Activated CD4-positive, alpha-beta memory T cell treated with anti-CD3 and anti-CD28 coated beads for 36 hours (primary cell): Measurements from ENCODE around the gene ABHD4. TPM values are rescaled to one million over a fixed set of nuclear protein-coding genes. Genes with fewer than 3 reads are reported as not detected.
A peak's percentile ranks its signal among the peaks of the same experiment; 100 is the strongest.

Experiments used
- CTCF ChIA-PET: fragments of 350-600 bp; sonication (Branson Sonifier 250); formaldehyde crosslinking; loops from one replicate; lab custom pipeline; 2021; ENCODE audit warnings: antibody characterized with exemption, inconsistent platforms; lab: Charles Lee
- POLR2A ChIA-PET: fragments of 350-600 bp; sonication (Branson Sonifier 250); formaldehyde crosslinking; loops from one replicate; lab custom pipeline; 2021; ENCODE audit warnings: antibody characterized with exemption; lab: Charles Lee
- DNase-seq: peaks from one replicate; pipeline ENCODE4 v3.0.0-alpha.2; 2020
- H3K27ac Mint-ChIP-seq: one replicate; pipeline ENCODE4 v1.8.0; 2021; ENCODE audit warnings: mixed read lengths
- H3K27me3 Mint-ChIP-seq: one replicate; pipeline ENCODE4 v1.8.0; 2021; ENCODE audit warnings: mixed read lengths
- H3K36me3 Mint-ChIP-seq: one replicate; pipeline ENCODE4 v1.8.0; 2021; ENCODE audit warnings: mixed read lengths
- H3K4me1 Mint-ChIP-seq: one replicate; pipeline ENCODE4 v1.8.0; 2021; ENCODE audit warnings: low read depth, mixed read lengths
- H3K4me3 Mint-ChIP-seq: one replicate; pipeline ENCODE4 v1.8.0; 2021; ENCODE audit warnings: mild to moderate bottlenecking, mixed read lengths
- H3K9me3 Mint-ChIP-seq: one replicate; pipeline ENCODE4 v1.8.0; 2021; ENCODE audit warnings: mixed read lengths
- intact Hi-C: fragments of 100-400 bp; cut with micrococcal nuclease; formaldehyde crosslinking; loops from one replicate; pipeline ENCODE4 v1.15.1; 2023
- total RNA-seq, 2 experiments: library from RNA; stranded (reverse); gene quantifications; one replicate each; pipeline ENCODE4 v1.2.3, GENCODE V29; 2021

ABHD4 gene
- total RNA-seq, 2 experiments from 2014 or later: 10.0 to 13.6 TPM

- Mint-ChIP-seq H3K9me3 (peaks cover 3% of the 10 kb centered on the region), H3K4me3 (peak overlapping the region; percentile 78), H3K27me3 (peaks cover 4% of the 10 kb centered on the region), H3K27ac (peak overlapping the region; percentile 99), H3K4me1 (peaks cover 87% of the 10 kb centered on the region), H3K36me3 (peaks cover 46% of the 10 kb centered on the region)
- peak; percentile 59 for DNase-seq
- POLR2A ChIA-PET: interaction anchor here (0.7 to 12.9 kb wide), 26 partner anchors 8 to 709 kb away, joined by 3 to 268 read pairs (median 10); partner anchors contain the start of gene DAD1
- CTCF ChIA-PET: interaction anchor here (0.6 to 6.0 kb wide), 19 partner anchors 8 to 716 kb away, joined by 3 to 273 read pairs (median 9); partner anchors contain the start of gene DAD1
- intact Hi-C loops: loop anchor here (5.0 to 10.0 kb wide), 8 partner anchors 237 to 1287 kb away; partner anchors contain the start of genes CHD8 and HNRNPC
Observed at GRCh38 chr14:22554498-22555383, 43.4 kb upstream of the ABHD4 start.

- peak; percentile 87 for DNase-seq
- intact Hi-C loops: loop anchor here (1.0 to 10.0 kb wide), 19 partner anchors 18 to 1288 kb away; partner anchors contain the start of genes CHD8, DAD1, HNRNPC and LRP10
- Mint-ChIP-seq H3K36me3 (peaks cover 43% of the 10 kb centered on the region), H3K27me3 (peaks cover 4% of the 10 kb centered on the region), H3K9me3 (peaks cover 3% of the 10 kb centered on the region), H3K4me3 (peak overlapping the region; percentile 78), H3K4me1 (peaks cover 87% of the 10 kb centered on the region), H3K27ac (peak overlapping the region; percentile 99)
- ChIA-PET CTCF (interaction anchor here (0.6 to 6.0 kb wide), 54 partner anchors 9 to 915 kb away, joined by 3 to 273 read pairs (median 5); partner anchors contain the start of genes AJUBA, DAD1, LRP10 and OXA1L), POLR2A (interaction anchor here (0.6 to 12.9 kb wide), 40 partner anchors 9 to 807 kb away, joined by 3 to 268 read pairs (median 6); partner anchors contain the start of genes DAD1 and LRP10)
Observed at GRCh38 chr14:22555384-22556011, 42.6 kb upstream of the ABHD4 start.

- ChIA-PET CTCF (interaction anchor here (0.6 to 6.0 kb wide), 67 partner anchors 10 to 916 kb away, joined by 3 to 273 read pairs (median 5); partner anchors contain the start of genes AJUBA, DAD1, LRP10 and OXA1L), POLR2A (interaction anchor here (0.6 to 12.9 kb wide), 43 partner anchors 9 to 807 kb away, joined by 3 to 268 read pairs (median 6); partner anchors contain the start of genes DAD1, LRP10 and OXA1L)
- H3K4me1 Mint-ChIP-seq: peaks cover 87% of the 10 kb centered on the region
- peak overlapping the region; percentile 78 for H3K4me3 Mint-ChIP-seq
- H3K9me3 Mint-ChIP-seq: peaks cover 3% of the 10 kb centered on the region
- H3K27me3 Mint-ChIP-seq: peaks cover 4% of the 10 kb centered on the region
- peak overlapping the region; percentile 99 for H3K27ac Mint-ChIP-seq
- H3K36me3 Mint-ChIP-seq: peaks cover 34% of the 10 kb centered on the region
- DNase-seq: peak; percentile 99
- intact Hi-C loops: loop anchor here (1.0 to 10.0 kb wide), 19 partner anchors 19 to 1289 kb away; partner anchors contain the start of genes CHD8, DAD1, HNRNPC and LRP10
Observed at GRCh38 chr14:22556021-22556989, 41.8 kb upstream of the ABHD4 start.

- POLR2A ChIA-PET: interaction anchor here (0.6 to 12.9 kb wide), 28 partner anchors 9 to 808 kb away, joined by 3 to 268 read pairs (median 7); partner anchors contain the start of genes DAD1, LRP10 and OXA1L
- H3K4me1 Mint-ChIP-seq: peaks cover 87% of the 10 kb centered on the region
- peak; percentile 94 for DNase-seq
- H3K27me3 Mint-ChIP-seq: peaks cover 4% of the 10 kb centered on the region
- intact Hi-C loops: loop anchor here (1.0 to 10.0 kb wide), 23 partner anchors 13 to 1290 kb away; partner anchors contain the start of genes CHD8, DAD1, HNRNPC and LRP10
- H3K27ac Mint-ChIP-seq: peak overlapping the region; percentile 99
- CTCF ChIA-PET: interaction anchor here (0.6 to 6.0 kb wide), 47 partner anchors 11 to 917 kb away, joined by 3 to 273 read pairs (median 6); partner anchors contain the start of genes AJUBA, DAD1, LRP10 and OXA1L
- peak overlapping the region; percentile 78 for H3K4me3 Mint-ChIP-seq
- peaks cover 3% of the 10 kb centered on the region for H3K9me3 Mint-ChIP-seq
- H3K36me3 Mint-ChIP-seq: peaks cover 26% of the 10 kb centered on the region
Observed at GRCh38 chr14:22556990-22557623, 41.0 kb upstream of the ABHD4 start.

GRCh38 chr14:22557846-22558220, 40.3 kb upstream of the ABHD4 start:
- ChIA-PET CTCF (interaction anchor here (0.6 to 5.6 kb wide), 23 partner anchors 8 to 835 kb away, joined by 3 to 268 read pairs (median 5); partner anchors contain the start of gene LRP10), POLR2A (interaction anchor here (0.7 to 5.2 kb wide), 16 partner anchors 8 to 644 kb away, joined by 3 to 77 read pairs (median 3); partner anchors contain the start of gene OXA1L)
- no peak for DNase-seq
- peaks cover 84% of the 10 kb centered on the region for H3K4me1 Mint-ChIP-seq
- H3K27me3 Mint-ChIP-seq: peaks cover 4% of the 10 kb centered on the region
- H3K36me3 Mint-ChIP-seq: peaks cover 21% of the 10 kb centered on the region
- peaks cover 3% of the 10 kb centered on the region for H3K9me3 Mint-ChIP-seq
- peak overlapping the region; percentile 78 for H3K4me3 Mint-ChIP-seq
- peak overlapping the region; percentile 99 for H3K27ac Mint-ChIP-seq
- intact Hi-C loops: loop anchor here (1.0 to 10.0 kb wide), 17 partner anchors 12 to 1291 kb away; partner anchors contain the start of genes CHD8, HNRNPC, MRPL52 and RBM23

- ChIA-PET CTCF (interaction anchor here (0.5 to 5.6 kb wide), 24 partner anchors 9 to 835 kb away, joined by 3 to 268 read pairs (median 4); partner anchors contain the start of gene LRP10), POLR2A (interaction anchor here (0.7 to 5.2 kb wide), 16 partner anchors 8 to 645 kb away, joined by 3 to 77 read pairs (median 3); partner anchors contain the start of gene OXA1L)
- Mint-ChIP-seq H3K9me3 (peaks cover 3% of the 10 kb centered on the region), H3K36me3 (peaks cover 19% of the 10 kb centered on the region), H3K27ac (peak overlapping the region; percentile 99), H3K27me3 (peaks cover 4% of the 10 kb centered on the region), H3K4me1 (peaks cover 84% of the 10 kb centered on the region), H3K4me3 (peak overlapping the region; percentile 78)
- peak; percentile 88 for DNase-seq
- intact Hi-C loops: loop anchor here (5.0 to 10.0 kb wide), 8 partner anchors 241 to 1291 kb away; partner anchors contain the start of genes CHD8 and HNRNPC
Observed at GRCh38 chr14:22558221-22558913, 39.7 kb upstream of the ABHD4 start.

- Mint-ChIP-seq H3K36me3 (peaks cover 21% of the 10 kb centered on the region), H3K27ac (peak overlapping the region; percentile 99), H3K4me3 (peak overlapping the region; percentile 78), H3K4me1 (peaks cover 85% of the 10 kb centered on the region), H3K27me3 (peaks cover 4% of the 10 kb centered on the region), H3K9me3 (peaks cover 3% of the 10 kb centered on the region)
- ChIA-PET POLR2A (interaction anchor here (1.3 to 5.2 kb wide), 7 partner anchors 10 to 641 kb away, joined by 3 to 77 read pairs (median 38); no protein-coding TSS in a partner anchor), CTCF (interaction anchor here (1.2 to 5.6 kb wide), 8 partner anchors 10 to 293 kb away, joined by 4 to 268 read pairs (median 5); partner anchors contain the start of gene DAD1)
- intact Hi-C loops: loop anchor here (5.0 to 10.0 kb wide), 8 partner anchors 242 to 1292 kb away; partner anchors contain the start of genes CHD8 and HNRNPC
- no peak for DNase-seq
Observed at GRCh38 chr14:22559041-22559440, 39.1 kb upstream of the ABHD4 start.

- ChIA-PET POLR2A (interaction anchor here (0.7 to 5.2 kb wide), 28 partner anchors 8 to 720 kb away, joined by 3 to 77 read pairs (median 4); partner anchors contain the start of gene DAD1), CTCF (interaction anchor here (0.6 to 5.6 kb wide), 32 partner anchors 9 to 837 kb away, joined by 3 to 268 read pairs (median 3); partner anchors contain the start of genes ABHD4, DAD1, LRP10 and OR6J1)
- intact Hi-C loops: no loop called here
- peak overlapping the region; percentile 68 for H3K4me3 Mint-ChIP-seq
- DNase-seq: peak; percentile 70
- H3K4me1 Mint-ChIP-seq: peaks cover 87% of the 10 kb centered on the region
- peaks cover 3% of the 10 kb centered on the region for H3K9me3 Mint-ChIP-seq
- H3K27me3 Mint-ChIP-seq: peaks cover 4% of the 10 kb centered on the region
- H3K27ac Mint-ChIP-seq: peak overlapping the region; percentile 99
- peaks cover 37% of the 10 kb centered on the region for H3K36me3 Mint-ChIP-seq
Observed at GRCh38 chr14:22560662-22561365, 37.3 kb upstream of the ABHD4 start.
